ENCODE data around the gene NAA80. TPM values are rescaled to one million over a fixed set of nuclear protein-coding genes. Genes with fewer than 3 reads are reported as not detected.

The NAA80 gene
- total and polyA plus RNA-seq, 2 of the 13 experiments (the other 11 are each of a cell fraction or from before 2014, with no cell fraction given), result 3.4 to 8.7 TPM

DNA sequence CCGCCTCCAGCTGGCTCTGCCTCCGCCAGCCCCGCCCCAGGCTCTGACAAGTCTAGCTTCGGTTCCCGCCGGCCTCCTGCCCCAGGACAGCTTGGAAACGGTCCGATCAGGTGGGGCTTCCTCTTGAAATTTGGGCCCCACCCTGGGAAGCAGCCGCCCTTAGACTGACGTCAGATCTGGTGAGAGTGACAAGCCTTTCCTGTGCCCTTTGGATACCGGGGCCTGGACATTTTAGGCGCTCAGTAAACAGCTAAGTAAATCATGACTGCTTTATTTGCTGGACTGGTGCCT is 378 bp upstream of the NAA80 start (continued):
- TF ChIP-seq, protein P1, sequence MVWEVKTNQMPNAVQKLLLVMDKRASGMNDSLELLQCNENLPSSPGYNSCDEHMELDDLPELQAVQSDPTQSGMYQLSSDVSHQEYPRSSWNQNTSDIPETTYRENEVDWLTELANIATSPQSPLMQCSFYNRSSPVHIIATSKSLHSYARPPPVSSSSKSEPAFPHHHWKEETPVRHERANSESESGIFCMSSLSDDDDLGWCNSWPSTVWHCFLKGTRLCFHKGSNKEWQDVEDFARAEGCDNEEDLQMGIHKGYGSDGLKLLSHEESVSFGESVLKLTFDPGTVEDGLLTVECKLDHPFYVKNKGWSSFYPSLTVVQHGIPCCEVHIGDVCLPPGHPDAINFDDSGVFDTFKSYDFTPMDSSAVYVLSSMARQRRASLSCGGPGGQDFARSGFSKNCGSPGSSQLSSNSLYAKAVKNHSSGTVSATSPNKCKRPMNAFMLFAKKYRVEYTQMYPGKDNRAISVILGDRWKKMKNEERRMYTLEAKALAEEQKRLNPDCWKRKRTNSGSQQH (CRISPR knock-in tag; IDR thresholded peaks at IDR 0.05; ENCODE audit: low read depth), result no peak
- TF ChIP-seq RFXAP (CRISPR knock-in tag; IDR thresholded peaks at IDR 0.05; ENCODE audit: borderline replicate concordance), result 0 out of 2 replicates have a peak, but pooled peaks have one; percentile 7
- no peak for TF ChIP-seq MTF1 (CRISPR knock-in tag; IDR thresholded peaks at IDR 0.05)
- peak; percentile 78 for TF ChIP-seq CREM (IDR thresholded peaks at IDR 0.05)
- TF ChIP-seq CREM (CRISPR knock-in tag; IDR thresholded peaks at IDR 0.05), result no peak
- TF ChIP-seq, protein P2, sequence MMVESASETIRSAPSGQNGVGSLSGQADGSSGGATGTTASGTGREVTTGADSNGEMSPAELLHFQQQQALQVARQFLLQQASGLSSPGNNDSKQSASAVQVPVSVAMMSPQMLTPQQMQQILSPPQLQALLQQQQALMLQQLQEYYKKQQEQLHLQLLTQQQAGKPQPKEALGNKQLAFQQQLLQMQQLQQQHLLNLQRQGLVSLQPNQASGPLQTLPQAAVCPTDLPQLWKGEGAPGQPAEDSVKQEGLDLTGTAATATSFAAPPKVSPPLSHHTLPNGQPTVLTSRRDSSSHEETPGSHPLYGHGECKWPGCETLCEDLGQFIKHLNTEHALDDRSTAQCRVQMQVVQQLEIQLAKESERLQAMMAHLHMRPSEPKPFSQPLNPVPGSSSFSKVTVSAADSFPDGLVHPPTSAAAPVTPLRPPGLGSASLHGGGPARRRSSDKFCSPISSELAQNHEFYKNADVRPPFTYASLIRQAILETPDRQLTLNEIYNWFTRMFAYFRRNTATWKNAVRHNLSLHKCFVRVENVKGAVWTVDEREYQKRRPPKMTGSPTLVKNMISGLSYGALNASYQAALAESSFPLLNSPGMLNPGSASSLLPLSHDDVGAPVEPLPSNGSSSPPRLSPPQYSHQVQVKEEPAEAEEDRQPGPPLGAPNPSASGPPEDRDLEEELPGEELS (CRISPR knock-in tag; IDR thresholded peaks at IDR 0.05), result peak; percentile 50
- TF ChIP-seq, protein P3, sequence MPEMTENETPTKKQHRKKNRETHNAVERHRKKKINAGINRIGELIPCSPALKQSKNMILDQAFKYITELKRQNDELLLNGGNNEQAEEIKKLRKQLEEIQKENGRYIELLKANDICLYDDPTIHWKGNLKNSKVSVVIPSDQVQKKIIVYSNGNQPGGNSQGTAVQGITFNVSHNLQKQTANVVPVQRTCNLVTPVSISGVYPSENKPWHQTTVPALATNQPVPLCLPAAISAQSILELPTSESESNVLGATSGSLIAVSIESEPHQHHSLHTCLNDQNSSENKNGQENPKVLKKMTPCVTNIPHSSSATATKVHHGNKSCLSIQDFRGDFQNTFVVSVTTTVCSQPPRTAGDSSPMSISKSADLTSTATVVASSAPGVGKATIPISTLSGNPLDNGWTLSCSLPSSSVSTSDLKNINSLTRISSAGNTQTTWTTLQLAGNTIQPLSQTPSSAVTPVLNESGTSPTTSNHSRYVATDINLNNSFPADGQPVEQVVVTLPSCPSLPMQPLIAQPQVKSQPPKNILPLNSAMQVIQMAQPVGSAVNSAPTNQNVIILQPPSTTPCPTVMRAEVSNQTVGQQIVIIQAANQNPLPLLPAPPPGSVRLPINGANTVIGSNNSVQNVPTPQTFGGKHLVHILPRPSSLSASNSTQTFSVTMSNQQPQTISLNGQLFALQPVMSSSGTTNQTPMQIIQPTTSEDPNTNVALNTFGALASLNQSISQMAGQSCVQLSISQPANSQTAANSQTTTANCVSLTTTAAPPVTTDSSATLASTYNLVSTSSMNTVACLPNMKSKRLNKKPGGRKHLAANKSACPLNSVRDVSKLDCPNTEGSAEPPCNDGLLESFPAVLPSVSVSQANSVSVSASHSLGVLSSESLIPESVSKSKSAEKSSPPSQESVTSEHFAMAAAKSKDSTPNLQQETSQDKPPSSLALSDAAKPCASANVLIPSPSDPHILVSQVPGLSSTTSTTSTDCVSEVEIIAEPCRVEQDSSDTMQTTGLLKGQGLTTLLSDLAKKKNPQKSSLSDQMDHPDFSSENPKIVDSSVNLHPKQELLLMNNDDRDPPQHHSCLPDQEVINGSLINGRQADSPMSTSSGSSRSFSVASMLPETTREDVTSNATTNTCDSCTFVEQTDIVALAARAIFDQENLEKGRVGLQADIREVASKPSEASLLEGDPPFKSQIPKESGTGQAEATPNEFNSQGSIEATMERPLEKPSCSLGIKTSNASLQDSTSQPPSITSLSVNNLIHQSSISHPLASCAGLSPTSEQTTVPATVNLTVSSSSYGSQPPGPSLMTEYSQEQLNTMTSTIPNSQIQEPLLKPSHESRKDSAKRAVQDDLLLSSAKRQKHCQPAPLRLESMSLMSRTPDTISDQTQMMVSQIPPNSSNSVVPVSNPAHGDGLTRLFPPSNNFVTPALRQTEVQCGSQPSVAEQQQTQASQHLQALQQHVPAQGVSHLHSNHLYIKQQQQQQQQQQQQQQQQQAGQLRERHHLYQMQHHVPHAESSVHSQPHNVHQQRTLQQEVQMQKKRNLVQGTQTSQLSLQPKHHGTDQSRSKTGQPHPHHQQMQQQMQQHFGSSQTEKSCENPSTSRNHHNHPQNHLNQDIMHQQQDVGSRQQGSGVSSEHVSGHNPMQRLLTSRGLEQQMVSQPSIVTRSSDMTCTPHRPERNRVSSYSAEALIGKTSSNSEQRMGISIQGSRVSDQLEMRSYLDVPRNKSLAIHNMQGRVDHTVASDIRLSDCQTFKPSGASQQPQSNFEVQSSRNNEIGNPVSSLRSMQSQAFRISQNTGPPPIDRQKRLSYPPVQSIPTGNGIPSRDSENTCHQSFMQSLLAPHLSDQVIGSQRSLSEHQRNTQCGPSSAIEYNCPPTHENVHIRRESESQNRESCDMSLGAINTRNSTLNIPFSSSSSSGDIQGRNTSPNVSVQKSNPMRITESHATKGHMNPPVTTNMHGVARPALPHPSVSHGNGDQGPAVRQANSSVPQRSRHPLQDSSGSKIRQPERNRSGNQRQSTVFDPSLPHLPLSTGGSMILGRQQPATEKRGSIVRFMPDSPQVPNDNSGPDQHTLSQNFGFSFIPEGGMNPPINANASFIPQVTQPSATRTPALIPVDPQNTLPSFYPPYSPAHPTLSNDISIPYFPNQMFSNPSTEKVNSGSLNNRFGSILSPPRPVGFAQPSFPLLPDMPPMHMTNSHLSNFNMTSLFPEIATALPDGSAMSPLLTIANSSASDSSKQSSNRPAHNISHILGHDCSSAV (CRISPR knock-in tag; IDR thresholded peaks at IDR 0.05; ENCODE audit: borderline replicate concordance), result no peak
- TF ChIP-seq POLR2AphosphoS5 (IDR thresholded peaks at IDR 0.05; ENCODE audit: low read depth, low read length), result peak; percentile 36; the same call in 1 of the 2 replicates
- no peak; the same call in 1 of the 2 replicates for TF ChIP-seq IRF2 (CRISPR knock-in tag; IDR thresholded peaks at IDR 0.05)
- no peak for TF ChIP-seq PCBP1 (IDR thresholded peaks at IDR 0.05; ENCODE audit: borderline replicate concordance, low read depth, low read length)
- TF ChIP-seq MAFK (conservative IDR thresholded peaks at IDR 0.05 in 1 of 2, IDR thresholded peaks at IDR 0.05 in 1 of 2; ENCODE audit: low read length in 2 of 2), result no peak
- no peak for TF ChIP-seq KDM5A (IDR thresholded peaks at IDR 0.05; ENCODE audit: borderline replicate concordance, low read length)
- peak; percentile 81 for TF ChIP-seq SRF (IDR thresholded peaks at IDR 0.05; ENCODE audit: low read depth, low read length)
- TF ChIP-seq CCDC6 (CRISPR knock-in tag; IDR thresholded peaks at IDR 0.05), result 0 out of 2 replicates have a peak, but pooled peaks have one; percentile 11
- TF ChIP-seq NR2F2 (IDR thresholded peaks at IDR 0.05; ENCODE audit: borderline replicate concordance, low read depth), result 0 out of 2 replicates have a peak, but pooled peaks have one; percentile 26
- TF ChIP-seq CAMTA2 (CRISPR knock-in tag; IDR thresholded peaks at IDR 0.05; ENCODE audit: borderline replicate concordance), result no peak
- no peak for TF ChIP-seq CHD2 (IDR thresholded peaks at IDR 0.05; ENCODE audit: low read depth, low read length)
- 0 out of 2 replicates have a peak, but pooled peaks have one; percentile 2 for TF ChIP-seq ELF1 (CRISPR knock-in tag; IDR thresholded peaks at IDR 0.05)
- TF ChIP-seq SYNCRIP (IDR thresholded peaks at IDR 0.05; ENCODE audit: insufficient read depth, low read depth, low read length), result no peak
